NCI-H2107 (cell line): Measurements from ENCODE around the gene FHOD3.
A peak's percentile ranks its signal among the peaks of the same experiment; 100 is the strongest.

ENCODE experiments used
- DNase-seq: peaks from one replicate; lab custom pipeline; 2025; lab: John Stamatoyannopoulos, UW

Gene FHOD3

GRCh38 chr18:36481201-36481657 lies 183.7 kb downstream of the FHOD3 start:
- DNase-seq: no peak

- no peak for DNase-seq
Observed at GRCh38 chr18:36481935-36482334, 184.4 kb downstream of the FHOD3 start.

GRCh38 chr18:36484591-36484990 lies 187.1 kb downstream of the FHOD3 start:
- no peak for DNase-seq

- no peak for DNase-seq
Observed at GRCh38 chr18:36485772-36486171, 188.3 kb downstream of the FHOD3 start.

GRCh38 chr18:36488131-36488530 lies 190.6 kb downstream of the FHOD3 start:
- no peak for DNase-seq

GRCh38 chr18:36490897-36491296 lies 193.4 kb downstream of the FHOD3 start:
- DNase-seq: no peak

- DNase-seq: no peak
Observed at GRCh38 chr18:36492604-36493329, 195.3 kb downstream of the FHOD3 start.

- DNase-seq: peak; percentile 60
Observed at GRCh38 chr18:36493349-36494159, 196.0 kb downstream of the FHOD3 start.

- DNase-seq: no peak
Observed at GRCh38 chr18:36494160-36494437, 196.6 kb downstream of the FHOD3 start.

GRCh38 chr18:36496022-36496421 lies 198.5 kb downstream of the FHOD3 start:
- no peak for DNase-seq

- DNase-seq: no peak
Observed at GRCh38 chr18:36499938-36500337, 202.4 kb downstream of the FHOD3 start.

- no peak for DNase-seq
Observed at GRCh38 chr18:36501100-36501499, 203.6 kb downstream of the FHOD3 start.

- no peak for DNase-seq
Observed at GRCh38 chr18:36503477-36503876, 206.0 kb downstream of the FHOD3 start.

- no peak for DNase-seq
Observed at GRCh38 chr18:36504928-36505327, 207.4 kb downstream of the FHOD3 start.

- DNase-seq: no peak
Observed at GRCh38 chr18:36505665-36506064, 208.2 kb downstream of the FHOD3 start.

GRCh38 chr18:36509646-36510197 lies 212.2 kb downstream of the FHOD3 start:
- DNase-seq: no peak

- no peak for DNase-seq
Observed at GRCh38 chr18:36511791-36512352, 214.4 kb downstream of the FHOD3 start.

GRCh38 chr18:36513556-36513955 lies 216.0 kb downstream of the FHOD3 start:
- no peak for DNase-seq

GRCh38 chr18:36514778-36515177 lies 217.3 kb downstream of the FHOD3 start:
- DNase-seq: no peak

- no peak for DNase-seq
Observed at GRCh38 chr18:36516258-36516657, 218.7 kb downstream of the FHOD3 start.

GRCh38 chr18:36516726-36517125 lies 219.2 kb downstream of the FHOD3 start:
- DNase-seq: no peak

GRCh38 chr18:36518839-36519238 lies 221.3 kb downstream of the FHOD3 start:
- DNase-seq: no peak

- no peak for DNase-seq
Observed at GRCh38 chr18:36519358-36519757, 221.8 kb downstream of the FHOD3 start.
